K562 (cell line): Measurements from ENCODE around the gene PARD3B. TPM values are rescaled to one million over a fixed set of nuclear protein-coding genes. Genes with fewer than 3 reads are reported as not detected.

ENCODE experiments used
- ATAC-seq: fragments of 200-7000 bp; cut with Tn5 transposase; 3 replicates; pipeline ENCODE4 v1.9.1; 2020; ENCODE audit warnings: moderate library complexity
- BruUV-seq: library from RNA; stranded (reverse); fragments of 400-500 nt; replicated peaks from 2 replicates; lab custom pipeline; 2021; lab: Mats Ljungman, UMichigan
- CTCF ChIA-PET: fragments of 300-600 bp; formaldehyde crosslinking; extraction: SDS; loops from one replicate; lab custom pipeline; 2021; ENCODE audit warnings: low intra/inter-chr PET ratio; lab: Yijun Ruan, JAX
- POLR2A ChIA-PET: fragments of 300-600, 350-650 bp; sonication (Branson Sonifier 250); formaldehyde crosslinking; extraction: SDS; loops from one replicate; lab custom pipeline; 2021; ENCODE audit warnings: antibody characterized with exemption, inconsistent platforms; lab: Yijun Ruan, JAX
- DNase-seq, 4 experiments: peaks; one replicate each; pipeline versions ENCODE4 v3.0.0 to v3.0.0-alpha.2; 2011 to 2018; ENCODE audit warnings: low spot score in 3 of 4, mixed read lengths in 3 of 4; ENCODE audit errors: extremely low read depth in 1 of 4
- FAIRE-seq: peaks from 2 replicates; lab custom pipeline; 2011; peaks lifted over from hg19 to GRCh38; lab: Jason Lieb, UNC
- H2AFZ ChIP-seq: 2 replicates; pipeline ENCODE4 v1.6.0; 2011; ENCODE audit warnings: low read depth, low read length, control low read depth, inconsistent platforms
- H3K27ac ChIP-seq: fragments of 200-600 bp; 3 replicates; pipeline ENCODE4 v1.8.0; 2011; ENCODE audit warnings: low read depth, mild to moderate bottlenecking, control low read depth, inconsistent platforms, low read length, moderate library complexity, mixed read lengths; ENCODE audit errors: extremely low read depth
- H3K27me3 ChIP-seq, 2 experiments: fragments of 300-600 bp in 1 of 2; 2 replicates in 1 of 2; 3 replicates in 1 of 2; pipeline versions ENCODE4 v1.6.0 to v1.8.0; 2011; ENCODE audit warnings: inconsistent platforms in 2 of 2, low read length in 2 of 2, mild to moderate bottlenecking in 1 of 2, mixed read lengths in 1 of 2, moderate library complexity in 1 of 2; ENCODE audit not compliant: control insufficient read depth in 2 of 2, insufficient read depth in 2 of 2
- H3K36me3 ChIP-seq: fragments of 300-600 bp; 3 replicates; pipeline ENCODE4 v1.8.0; 2011; ENCODE audit warnings: mild to moderate bottlenecking, low read length, inconsistent platforms; ENCODE audit not compliant: control insufficient read depth, insufficient read depth
- H3K4me1 ChIP-seq, 2 experiments: fragments of 200-600 bp in 1 of 2; replicated peaks in 1 of 2; 2 replicates in 1 of 2; 3 replicates in 1 of 2; pipeline versions ENCODE4 v1.5.1 to v1.8.0; 2011; ENCODE audit warnings: inconsistent platforms in 2 of 2, low read length in 2 of 2, mild to moderate bottlenecking in 1 of 2, mixed read lengths in 1 of 2, moderate library complexity in 1 of 2; ENCODE audit not compliant: control insufficient read depth in 2 of 2, insufficient read depth in 2 of 2
- H3K4me2 ChIP-seq: 2 replicates; pipeline ENCODE4 v1.6.1; 2011; ENCODE audit warnings: low read length, control low read depth, inconsistent platforms, mixed read lengths; ENCODE audit not compliant: insufficient read depth
- H3K4me3 ChIP-seq: fragments of 200-600 bp; sonication (generic), shearing (Covaris generic); 2 replicates; pipeline ENCODE4 v1.5.1; 2016; ENCODE audit warnings: control low read depth, inconsistent platforms
- H3K79me2 ChIP-seq: fragments of 200-600 bp; 3 replicates; pipeline ENCODE4 v1.8.0; 2011; ENCODE audit warnings: low read length, inconsistent platforms; ENCODE audit not compliant: control insufficient read depth, insufficient read depth
- H3K9ac ChIP-seq, 2 experiments: 2 replicates each; pipeline versions ENCODE4 v1.6.0 to v1.6.1; 2011; ENCODE audit warnings: low read depth in 2 of 2, low read length in 2 of 2, control low read depth in 1 of 2, inconsistent platforms in 1 of 2, mild to moderate bottlenecking in 1 of 2, mixed read lengths in 1 of 2; ENCODE audit not compliant: insufficient read depth in 1 of 2
- H3K9me1 ChIP-seq: one replicate; pipeline ENCODE4 v1.6.0; 2011; ENCODE audit warnings: inconsistent platforms, mild to moderate bottlenecking, low read length, moderate library complexity; ENCODE audit not compliant: control insufficient read depth, insufficient read depth
- H3K9me3 ChIP-seq: replicated peaks from 2 replicates; pipeline ENCODE4 v1.5.1; 2011; ENCODE audit warnings: low read depth, low read length, inconsistent platforms; ENCODE audit not compliant: control insufficient read depth, insufficient read depth
- H4K20me1 ChIP-seq: replicated peaks from 2 replicates; pipeline ENCODE4 v1.6.1; 2011; ENCODE audit warnings: low read length, inconsistent platforms, mixed read lengths; ENCODE audit not compliant: control insufficient read depth, insufficient read depth
- C11orf30 ChIP-seq: fragments of 450-650 bp; IDR thresholded peaks from 2 replicates; pipeline ENCODE4 v1.6.1; 2016; ENCODE audit warnings: low read depth, mild to moderate bottlenecking
- CLOCK ChIP-seq: fragments of 250-450 bp; sonication (Bioruptor Pico); IDR thresholded peaks from 2 replicates; pipeline ENCODE4 v1.4.0; 2020; ENCODE audit warnings: mild to moderate bottlenecking, moderate library complexity, borderline replicate concordance
- ERF ChIP-seq: fragments of 450-650 bp; formaldehyde crosslinking; IDR thresholded peaks from 2 replicates; pipeline ENCODE4 v1.4.0; 2020; ENCODE audit warnings: mild to moderate bottlenecking, mixed read lengths
- FOXK2 ChIP-seq, 2 experiments: fragments of 450-650 bp; IDR thresholded peaks in 1 of 2; conservative IDR thresholded peaks in 1 of 2; 2 replicates each; pipeline ENCODE4 v1.6.1; 2016; ENCODE audit warnings: low read depth in 2 of 2, mild to moderate bottlenecking in 1 of 2
- KLF13 ChIP-seq: fragments of 450-650 bp; IDR thresholded peaks from 2 replicates; pipeline ENCODE4 v1.6.1; 2016; ENCODE audit warnings: missing genetic modification characterization, low read depth, mild to moderate bottlenecking, missing compliant biosample characterization, moderate library complexity, borderline replicate concordance
- MAFG ChIP-seq: fragments of 450-650 bp; conservative IDR thresholded peaks from 2 replicates; pipeline ENCODE4 v1.6.1; 2016; ENCODE audit warnings: missing genetic modification characterization, missing compliant biosample characterization
- RB1 ChIP-seq: fragments of 450-650 bp; IDR thresholded peaks from 2 replicates; pipeline ENCODE4 v1.6.1; 2017; ENCODE audit warnings: low read depth, mild to moderate bottlenecking
- RFX1 ChIP-seq: fragments of 450-650 bp; IDR thresholded peaks from 2 replicates; pipeline ENCODE4 v1.6.1; 2016; ENCODE audit warnings: mild to moderate bottlenecking, moderate library complexity
- USF1 ChIP-seq: sonication (generic); formaldehyde crosslinking; IDR thresholded peaks from 2 replicates; pipeline ENCODE4 v1.9.0; 2022; ENCODE audit warnings: mild to moderate bottlenecking, missing genetic modification reagents
- WHSC1 ChIP-seq: IDR thresholded peaks from one replicate; pipeline ENCODE4 v1.6.1; 2012; ENCODE audit warnings: low read length, control low read depth, inconsistent platforms
- ZNF507 ChIP-seq: conservative IDR thresholded peaks from 2 replicates; pipeline ENCODE4 v1.6.1; 2017; ENCODE audit warnings: missing genetic modification characterization, missing compliant biosample characterization
- WGBS: fragments of 100-300 bp; shearing (Covaris generic); methylation state at CpG from one replicate; pipeline ENCODE4 v1.1.6; 2016; ENCODE audit warnings: low coverage, mixed read lengths; ENCODE audit not compliant: insufficient coverage; ENCODE audit errors: missing lambda C conversion rate; 5-methylcytosine and 5-hydroxymethylcytosine counted together
- in situ Hi-C: fragments of 300-500 bp; cut with MboI; formaldehyde crosslinking; loops from 4 replicates; pipeline ENCODE4 v1.15.0; 2018; ENCODE audit warnings: inconsistent platforms, mixed read lengths
- intact Hi-C: fragments of 100-400 bp; cut with micrococcal nuclease; formaldehyde crosslinking; loops from 2 replicates; pipeline ENCODE4 v1.14.2; 2022
- polyA plus RNA-seq, 8 experiments: library from polyadenylated mRNA; depleted of rRNA in 4 of 8; stranded (reverse) in 5 of 8; unstranded in 3 of 8; fragments of >200 nt; fragmentation: Nextera tagmentation in 2 of 8; fragmentation: Illumina TruSeq in 1 of 8; extraction: Ambion mirVana in 2 of 8; extraction: Trizol in 1 of 8; gene quantifications; 2 replicates each; pipeline versions ENCODE4 v1.2.1 to v1.2.3, GENCODE V29; 2011 to 2014; ENCODE audit warnings: inconsistent platforms in 1 of 8, missing spikeins in 1 of 8
- total RNA-seq, 7 experiments: library from RNA; depleted of rRNA in 6 of 7; stranded (reverse); fragments of >200 nt in 6 of 7; fragmentation: Illumina TruSeq in 2 of 7; extraction: Trizol in 2 of 7; gene quantifications; 2 replicates each; pipeline versions ENCODE4 v1.2.1 to v1.2.3, GENCODE V29; 2011 to 2021; ENCODE audit warnings: low replicate concordance in 1 of 7
- TF ChIP-seq, protein P1 (sequence below): IDR thresholded peaks from 3 replicates; pipeline ENCODE4 v1.6.1; 2011; ENCODE audit warnings: borderline replicate concordance, mild to moderate bottlenecking; ENCODE audit not compliant: insufficient read length, insufficient read depth
- TF ChIP-seq, protein P2 (sequence below): IDR thresholded peaks from 2 replicates; pipeline ENCODE4 v1.6.1; 2014; ENCODE audit warnings: antibody characterized with exemption

Gene PARD3B
- total and polyA plus RNA-seq, 9 of the 15 experiments (the other 6 are each of a cell fraction or from before 2014, with no cell fraction given) = 0.15 to 3.0 (median 1.1) TPM

- no peak overlapping the region for H2AFZ ChIP-seq
- DNase-seq = no peak
- no peaks in the 10 kb centered on the region for H3K36me3 ChIP-seq
- no peak for TF ChIP-seq ERF (CRISPR knock-in tag)
- TF ChIP-seq USF1 (CRISPR knock-in tag) = no peak
- TF ChIP-seq, protein P1, sequence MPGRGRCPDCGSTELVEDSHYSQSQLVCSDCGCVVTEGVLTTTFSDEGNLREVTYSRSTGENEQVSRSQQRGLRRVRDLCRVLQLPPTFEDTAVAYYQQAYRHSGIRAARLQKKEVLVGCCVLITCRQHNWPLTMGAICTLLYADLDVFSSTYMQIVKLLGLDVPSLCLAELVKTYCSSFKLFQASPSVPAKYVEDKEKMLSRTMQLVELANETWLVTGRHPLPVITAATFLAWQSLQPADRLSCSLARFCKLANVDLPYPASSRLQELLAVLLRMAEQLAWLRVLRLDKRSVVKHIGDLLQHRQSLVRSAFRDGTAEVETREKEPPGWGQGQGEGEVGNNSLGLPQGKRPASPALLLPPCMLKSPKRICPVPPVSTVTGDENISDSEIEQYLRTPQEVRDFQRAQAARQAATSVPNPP = no peak
- no peak for TF ChIP-seq FOXK2 (conservative IDR thresholded peaks at IDR 0.05 in 1 of 2, IDR thresholded peaks at IDR 0.05 in 1 of 2; ENCODE audit: low read depth in 2 of 2)
- no peak for TF ChIP-seq CLOCK (CRISPR knock-in tag)
- TF ChIP-seq MAFG = no peak
- TF ChIP-seq C11orf30 = no peak
- TF ChIP-seq KLF13 (tag) = no peak
- TF ChIP-seq RFX1 = no peak
- no peak for TF ChIP-seq RB1
- no peak for TF ChIP-seq ZNF507 (tag)
- TF ChIP-seq, protein P2, sequence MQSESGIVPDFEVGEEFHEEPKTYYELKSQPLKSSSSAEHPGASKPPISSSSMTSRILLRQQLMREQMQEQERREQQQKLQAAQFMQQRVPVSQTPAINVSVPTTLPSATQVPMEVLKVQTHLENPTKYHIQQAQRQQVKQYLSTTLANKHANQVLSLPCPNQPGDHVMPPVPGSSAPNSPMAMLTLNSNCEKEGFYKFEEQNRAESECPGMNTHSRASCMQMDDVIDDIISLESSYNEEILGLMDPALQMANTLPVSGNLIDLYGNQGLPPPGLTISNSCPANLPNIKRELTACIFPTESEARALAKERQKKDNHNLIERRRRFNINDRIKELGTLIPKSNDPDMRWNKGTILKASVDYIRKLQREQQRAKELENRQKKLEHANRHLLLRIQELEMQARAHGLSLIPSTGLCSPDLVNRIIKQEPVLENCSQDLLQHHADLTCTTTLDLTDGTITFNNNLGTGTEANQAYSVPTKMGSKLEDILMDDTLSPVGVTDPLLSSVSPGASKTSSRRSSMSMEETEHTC = no peak
- no peak for TF ChIP-seq WHSC1
- no peaks in the 10 kb centered on the region for H4K20me1 ChIP-seq
- WGBS = 14% methylated on average over 4 of the region's 4 CpGs
- no peaks in the 10 kb centered on the region for H3K27me3 ChIP-seq
- no peak for FAIRE-seq
- no peaks in the 10 kb centered on the region for H3K9me1 ChIP-seq
- ATAC-seq = no peak
- no peak overlapping the region for H3K9ac ChIP-seq
- no TSS peak for BruUV-seq
- H3K4me3 ChIP-seq = no peak overlapping the region
- H3K9me3 ChIP-seq = no peaks in the 10 kb centered on the region
- in situ Hi-C loops = no loop called here
- no peaks in the 10 kb centered on the region; a peak in 1 of 5 replicates for H3K4me1 ChIP-seq
- no peak overlapping the region for H3K4me2 ChIP-seq
- CTCF ChIA-PET = no interaction called here
- POLR2A ChIA-PET = no interaction called here
- H3K79me2 ChIP-seq = no peaks in the 10 kb centered on the region
- H3K27ac ChIP-seq = no peak overlapping the region
- intact Hi-C loops = no loop called here
Observed at GRCh38 chr2:204896146-204896545, 350.9 kb downstream of the PARD3B start.
